Lower lobe of right lung (tissue), 2 donors: Measurements from ENCODE around the gene TENM3. TPM values are rescaled to one million over a fixed set of nuclear protein-coding genes. Genes with fewer than 3 reads are reported as not detected.

ENCODE experiments used
- ATAC-seq, 2 donors: fragments of 200-7000 bp; cut with Tn5 transposase; one replicate each; pipeline ENCODE4 v1.9.1; 2020 to 2022; ENCODE audit warnings: mild to moderate bottlenecking in 2 of 2, moderate library complexity in 2 of 2
- DNase-seq: peaks from one replicate; pipeline ENCODE4 v3.0.0-alpha.2; 2020
- H3K27ac ChIP-seq: fragments of 200-600 bp; one replicate; pipeline ENCODE4 v1.8.0; 2022
- H3K27me3 ChIP-seq: fragments of 200-600 bp; one replicate; pipeline ENCODE4 v1.8.0; 2022; ENCODE audit warnings: low read depth
- H3K36me3 ChIP-seq: fragments of 200-600 bp; one replicate; pipeline ENCODE4 v1.8.0; 2022; ENCODE audit warnings: mild to moderate bottlenecking
- H3K4me1 ChIP-seq: fragments of 200-600 bp; one replicate; pipeline ENCODE4 v1.8.0; 2022
- H3K4me3 ChIP-seq: fragments of 200-600 bp; one replicate; pipeline ENCODE4 v1.8.0; 2022; ENCODE audit warnings: mild to moderate bottlenecking
- H3K9me3 ChIP-seq: fragments of 200-600 bp; one replicate; pipeline ENCODE4 v1.8.0; 2022
- intact Hi-C: fragments of 100-400 bp; cut with DNase I; formaldehyde crosslinking; loops from one replicate; pipeline ENCODE4 v1.11.0; 2022
- total RNA-seq: library from RNA; stranded (reverse); fragmentation: NEBNext Ultra II Directional; extraction: Animal tissue kit (Norgen Biotek cat#: 25700); gene quantifications from one replicate; pipeline ENCODE4 v1.2.1, GENCODE V29; 2021
- TF ChIP-seq, protein P1 (sequence below): fragments of 200-600 bp; IDR thresholded peaks from one replicate; pipeline ENCODE4 v1.8.0; 2022; ENCODE audit warnings: antibody characterized with exemption, mild to moderate bottlenecking
- donor health status: DM: no; HTN: yes; CAD: no; lungs with severe emphysema.

Gene TENM3
- total RNA-seq, 1 donor from 2014 or later: 1.9 TPM

DNA sequence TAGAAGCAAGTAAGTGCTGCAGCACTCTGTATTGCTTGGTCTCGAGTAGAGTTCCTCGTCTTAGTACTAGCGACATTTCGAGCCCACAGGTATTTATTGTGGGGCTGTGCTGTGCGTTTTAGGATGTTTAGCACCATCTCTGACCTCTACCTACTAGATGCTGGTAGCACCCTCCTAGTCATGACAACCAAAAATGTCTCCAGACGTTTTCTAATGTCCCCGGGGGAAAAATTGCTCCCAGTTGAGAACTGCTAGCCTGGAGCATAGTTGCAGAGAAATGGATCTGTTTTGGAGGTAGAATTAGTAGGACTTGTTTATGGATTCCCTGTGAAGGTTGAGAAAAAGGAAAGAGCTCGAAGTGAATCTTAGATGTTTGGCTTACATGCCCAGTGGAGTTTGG, 287.2 kb downstream of the TENM3 start:
- Histone ChIP-seq H3K27ac (no peak overlapping the region), H3K4me1 (no peaks in the 10 kb centered on the region), H3K27me3 (no peaks in the 10 kb centered on the region), H3K4me3 (no peak overlapping the region), H3K9me3 (no peaks in the 10 kb centered on the region), H3K36me3 (no peaks in the 10 kb centered on the region)
- TF ChIP-seq, protein P1, sequence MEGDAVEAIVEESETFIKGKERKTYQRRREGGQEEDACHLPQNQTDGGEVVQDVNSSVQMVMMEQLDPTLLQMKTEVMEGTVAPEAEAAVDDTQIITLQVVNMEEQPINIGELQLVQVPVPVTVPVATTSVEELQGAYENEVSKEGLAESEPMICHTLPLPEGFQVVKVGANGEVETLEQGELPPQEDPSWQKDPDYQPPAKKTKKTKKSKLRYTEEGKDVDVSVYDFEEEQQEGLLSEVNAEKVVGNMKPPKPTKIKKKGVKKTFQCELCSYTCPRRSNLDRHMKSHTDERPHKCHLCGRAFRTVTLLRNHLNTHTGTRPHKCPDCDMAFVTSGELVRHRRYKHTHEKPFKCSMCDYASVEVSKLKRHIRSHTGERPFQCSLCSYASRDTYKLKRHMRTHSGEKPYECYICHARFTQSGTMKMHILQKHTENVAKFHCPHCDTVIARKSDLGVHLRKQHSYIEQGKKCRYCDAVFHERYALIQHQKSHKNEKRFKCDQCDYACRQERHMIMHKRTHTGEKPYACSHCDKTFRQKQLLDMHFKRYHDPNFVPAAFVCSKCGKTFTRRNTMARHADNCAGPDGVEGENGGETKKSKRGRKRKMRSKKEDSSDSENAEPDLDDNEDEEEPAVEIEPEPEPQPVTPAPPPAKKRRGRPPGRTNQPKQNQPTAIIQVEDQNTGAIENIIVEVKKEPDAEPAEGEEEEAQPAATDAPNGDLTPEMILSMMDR: no peak
- DNase-seq (no peak), ATAC-seq (no peak)
- intact Hi-C loops: no loop called here

DNA sequence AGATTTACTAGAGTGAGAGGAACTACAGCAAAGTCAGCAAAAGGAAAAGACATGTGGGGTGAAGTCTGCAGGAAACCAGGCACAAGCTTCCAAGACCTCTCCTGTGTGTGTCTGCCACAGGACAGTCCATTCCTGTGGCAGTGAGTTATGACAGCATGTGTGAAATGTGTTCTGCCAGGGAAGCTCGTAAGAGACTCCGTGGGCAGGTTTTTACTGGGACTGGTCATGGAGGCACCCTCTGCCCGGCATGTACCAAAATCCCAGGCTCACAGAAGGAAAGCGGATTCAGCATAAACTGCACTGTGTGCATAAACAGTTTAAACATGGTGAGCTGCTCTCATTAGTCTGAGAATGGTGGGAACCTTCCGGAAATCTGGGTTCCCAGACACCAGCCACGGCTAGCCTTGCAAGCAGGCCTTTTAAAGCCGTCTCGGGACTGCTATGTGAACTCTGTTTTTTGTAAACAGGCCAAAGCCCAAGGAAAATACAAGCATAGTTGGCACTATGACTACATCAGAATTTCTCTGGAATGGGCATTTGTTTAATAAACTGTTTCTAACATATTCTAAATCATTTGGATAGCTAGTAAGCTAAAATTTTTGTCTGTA, 288.5 kb downstream of the TENM3 start:
- H3K4me1 ChIP-seq: no peaks in the 10 kb centered on the region
- no peak overlapping the region for H3K4me3 ChIP-seq
- no peak for ATAC-seq
- DNase-seq: no peak
- H3K36me3 ChIP-seq: no peaks in the 10 kb centered on the region
- H3K27me3 ChIP-seq: no peaks in the 10 kb centered on the region
- no peaks in the 10 kb centered on the region for H3K9me3 ChIP-seq
- intact Hi-C loops: no loop called here
- TF ChIP-seq, protein P1: no peak
- no peak overlapping the region for H3K27ac ChIP-seq

DNA sequence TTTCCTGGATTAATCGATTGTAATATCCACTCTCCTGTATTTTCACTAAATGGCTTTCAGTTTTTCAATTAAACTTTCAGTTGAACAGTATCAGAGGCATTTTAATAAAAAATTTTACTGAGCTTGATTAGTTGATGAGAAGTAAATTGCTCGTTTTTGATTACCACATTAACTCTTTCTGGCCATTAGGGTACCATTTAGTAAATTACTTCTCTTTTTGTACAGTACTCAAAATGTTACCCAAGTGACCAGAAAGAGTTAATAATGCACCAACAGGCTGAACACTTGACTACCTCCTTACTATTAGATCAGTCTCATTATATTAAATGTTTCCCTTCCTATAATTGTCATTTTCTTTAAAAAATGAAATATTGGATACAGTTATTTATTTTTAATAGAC, 289.2 kb downstream of the TENM3 start:
- no peak overlapping the region for H3K27ac ChIP-seq
- TF ChIP-seq, protein P1: no peak

DNA sequence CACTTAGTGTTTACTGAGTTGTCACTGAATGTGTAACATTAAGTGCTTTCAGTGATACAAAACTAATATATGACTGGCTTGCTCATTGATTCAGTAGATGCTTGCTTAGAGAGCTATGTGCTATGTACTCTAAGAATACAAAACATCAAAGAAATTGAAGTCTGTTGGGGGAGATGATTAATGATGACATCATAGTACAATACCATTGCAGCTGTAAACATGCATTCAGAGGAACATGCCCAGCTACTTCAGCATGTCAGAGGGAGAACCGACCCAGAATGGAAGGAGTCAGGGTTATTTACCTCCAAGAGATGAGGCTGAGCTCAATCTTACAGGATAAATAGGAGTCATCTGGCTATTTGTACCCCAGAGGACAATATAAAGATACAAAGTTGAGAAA, 290.8 kb downstream of the TENM3 start:
- no peak for ATAC-seq
- Histone ChIP-seq H3K36me3 (no peaks in the 10 kb centered on the region), H3K9me3 (no peaks in the 10 kb centered on the region), H3K4me1 (no peaks in the 10 kb centered on the region), H3K27me3 (no peaks in the 10 kb centered on the region), H3K4me3 (no peak overlapping the region), H3K27ac (no peak overlapping the region)
- no peak for DNase-seq
- intact Hi-C loops: no loop called here
- TF ChIP-seq, protein P1: no peak

More for the DNA sequence above, 289.2 kb downstream of the TENM3 start:
- H3K27me3 ChIP-seq: no peaks in the 10 kb centered on the region
- no peak overlapping the region for H3K4me3 ChIP-seq
- H3K36me3 ChIP-seq: no peaks in the 10 kb centered on the region
- H3K9me3 ChIP-seq: no peaks in the 10 kb centered on the region
- DNase-seq (no peak), ATAC-seq (no peak)
- intact Hi-C loops: no loop called here
- H3K4me1 ChIP-seq: no peaks in the 10 kb centered on the region

DNA sequence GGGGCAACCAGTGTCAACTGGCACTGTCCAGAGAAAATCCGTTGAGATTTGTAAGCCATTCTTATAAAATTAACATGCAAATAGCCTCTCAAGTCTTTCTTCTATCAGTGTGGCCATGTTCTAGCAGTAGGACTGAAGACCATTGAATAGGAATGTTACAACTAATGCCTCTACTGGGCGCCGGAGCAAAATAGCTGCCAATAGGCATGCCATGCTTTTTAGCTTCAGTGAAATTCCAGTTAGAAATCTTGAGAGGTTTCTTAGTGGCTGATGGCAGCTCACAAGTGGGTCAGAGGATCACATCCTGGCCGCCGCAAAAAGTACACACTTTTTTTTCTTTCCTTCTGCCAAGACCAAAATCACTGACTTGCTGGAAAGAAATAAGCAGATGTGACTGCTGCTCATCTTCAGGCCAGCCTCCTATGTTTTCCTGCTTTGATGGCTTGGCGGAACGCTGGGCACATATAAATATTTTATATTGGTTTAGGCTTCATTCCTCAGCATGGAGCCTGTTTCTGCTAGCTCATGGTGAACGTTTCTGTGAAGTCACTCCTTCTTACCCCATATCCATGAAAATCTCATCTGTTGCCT, 293.1 kb downstream of the TENM3 start:
- TF ChIP-seq, protein P1: no peak
- DNase-seq: no peak
- Histone ChIP-seq H3K4me1 (no peaks in the 10 kb centered on the region), H3K36me3 (no peaks in the 10 kb centered on the region), H3K27me3 (no peaks in the 10 kb centered on the region), H3K4me3 (no peak overlapping the region), H3K27ac (no peak overlapping the region), H3K9me3 (no peaks in the 10 kb centered on the region)
- intact Hi-C loops: no loop called here
- ATAC-seq: no peak
